HEK293 (cell line): ENCODE results near the gene SYNDIG1.

Experiments
- CTCF ChIA-PET: fragments of 350-600 bp; formaldehyde crosslinking; extraction: SDS; loops from one replicate; lab custom pipeline; 2021; ENCODE audit warnings: antibody characterized with exemption; lab: Yijun Ruan, JAX
- POLR2A ChIA-PET: fragments of 300-600 bp; formaldehyde crosslinking; extraction: SDS; loops from one replicate; lab custom pipeline; 2020; ENCODE audit warnings: antibody characterized with exemption, inconsistent platforms; lab: Yijun Ruan, JAX
- H3K27ac ChIP-seq: fragments of 200-500 bp; sonication (Bioruptor generic); 2 replicates; pipeline ENCODE4 v1.5.1; 2014; ENCODE audit warnings: low read depth, low read length, control low read depth, inconsistent platforms; ENCODE audit errors: extremely low read depth
- H3K36me3 ChIP-seq, 2 experiments: fragments of 200-500 bp in 1 of 2; sonication (Bioruptor generic) in 1 of 2; 1 replicate in 1 of 2; 2 replicates in 1 of 2; pipeline ENCODE4 v1.5.1; 2014 to 2017; ENCODE audit warnings: inconsistent platforms in 2 of 2, low read length in 2 of 2; ENCODE audit not compliant: control insufficient read depth in 2 of 2, insufficient read depth in 1 of 2
- H3K4me1 ChIP-seq: fragments of 200-500 bp; sonication (Bioruptor generic); 2 replicates; pipeline ENCODE4 v1.5.1; 2014; ENCODE audit warnings: mild to moderate bottlenecking, low read length, inconsistent platforms; ENCODE audit not compliant: control insufficient read depth, insufficient read depth
- H3K4me3 ChIP-seq: 2 replicates; pipeline ENCODE4 v1.5.1; 2011; ENCODE audit warnings: low read depth, mild to moderate bottlenecking, control low read depth, low read length, moderate library complexity
- H3K9me3 ChIP-seq: fragments of 200-500 bp; sonication (Bioruptor generic); 2 replicates; pipeline ENCODE4 v1.5.1; 2014; ENCODE audit warnings: low read depth, low read length, inconsistent platforms; ENCODE audit not compliant: control insufficient read depth, insufficient read depth
- AEBP2 ChIP-seq: fragments of 450-650 bp; formaldehyde crosslinking; IDR thresholded peaks from 2 replicates; pipeline ENCODE4 v1.5.1; 2016; ENCODE audit warnings: missing biosample characterization, missing genetic modification characterization, borderline replicate concordance
- FEZF1 ChIP-seq: fragments of 450-650 bp; formaldehyde crosslinking; IDR thresholded peaks from 2 replicates; pipeline ENCODE4 v1.5.1; 2016; ENCODE audit warnings: missing biosample characterization, missing genetic modification characterization
- GLI4 ChIP-seq: fragments of 450-650 bp; formaldehyde crosslinking; IDR thresholded peaks from 2 replicates; pipeline ENCODE4 v1.5.1; 2016; ENCODE audit warnings: missing biosample characterization, missing genetic modification characterization
- KLF1 ChIP-seq: fragments of 450-650 bp; formaldehyde crosslinking; IDR thresholded peaks from 2 replicates; pipeline ENCODE4 v1.5.1; 2016; ENCODE audit warnings: missing biosample characterization, missing genetic modification characterization
- SALL2 ChIP-seq: fragments of 450-650 bp; formaldehyde crosslinking; IDR thresholded peaks from 2 replicates; pipeline ENCODE4 v1.5.0; 2017; ENCODE audit warnings: missing biosample characterization, mild to moderate bottlenecking, missing genetic modification characterization, borderline replicate concordance
- YY2 ChIP-seq: fragments of 450-650 bp; formaldehyde crosslinking; IDR thresholded peaks from 2 replicates; pipeline ENCODE4 v1.5.1; 2016; ENCODE audit warnings: missing biosample characterization, missing genetic modification characterization
- ZBTB20 ChIP-seq: fragments of 450-650 bp; formaldehyde crosslinking; IDR thresholded peaks from 2 replicates; pipeline ENCODE4 v1.5.1; 2016; ENCODE audit warnings: missing biosample characterization, missing genetic modification characterization
- ZBTB8A ChIP-seq: fragments of 450-650 bp; formaldehyde crosslinking; IDR thresholded peaks from 2 replicates; pipeline ENCODE4 v1.5.1; 2016; ENCODE audit warnings: missing biosample characterization, missing genetic modification characterization
- ZFP37 ChIP-seq: fragments of 450-650 bp; formaldehyde crosslinking; IDR thresholded peaks from 2 replicates; pipeline ENCODE4 v1.5.1; 2016; ENCODE audit warnings: missing biosample characterization, missing genetic modification characterization
- ZNF140 ChIP-seq: fragments of 450-650 bp; formaldehyde crosslinking; IDR thresholded peaks from 2 replicates; pipeline ENCODE4 v1.5.1; 2016; ENCODE audit warnings: missing biosample characterization, missing genetic modification characterization
- ZNF157 ChIP-seq: fragments of 450-650 bp; formaldehyde crosslinking; IDR thresholded peaks from 2 replicates; pipeline ENCODE4 v1.5.1; 2016; ENCODE audit warnings: missing biosample characterization, missing genetic modification characterization
- ZNF214 ChIP-seq: fragments of 450-650 bp; formaldehyde crosslinking; IDR thresholded peaks from 2 replicates; pipeline ENCODE4 v1.5.1; 2017; ENCODE audit warnings: missing biosample characterization, mild to moderate bottlenecking, missing genetic modification characterization, borderline replicate concordance
- ZNF280C ChIP-seq: fragments of 450-650 bp; formaldehyde crosslinking; IDR thresholded peaks from 2 replicates; pipeline ENCODE4 v1.5.1; 2016; ENCODE audit warnings: missing biosample characterization, missing genetic modification characterization
- ZNF311 ChIP-seq: fragments of 450-650 bp; formaldehyde crosslinking; IDR thresholded peaks from 2 replicates; pipeline ENCODE4 v1.5.1; 2017; ENCODE audit warnings: missing biosample characterization, missing genetic modification characterization, borderline replicate concordance
- ZNF37A ChIP-seq: fragments of 450-650 bp; IDR thresholded peaks from 2 replicates; pipeline ENCODE4 v1.5.1; 2018; ENCODE audit warnings: missing biosample characterization, missing genetic modification characterization
- ZNF423 ChIP-seq: fragments of 450-650 bp; formaldehyde crosslinking; IDR thresholded peaks from 2 replicates; pipeline ENCODE4 v1.5.1; 2016; ENCODE audit warnings: missing biosample characterization, missing genetic modification characterization
- ZNF433 ChIP-seq: fragments of 450-650 bp; formaldehyde crosslinking; IDR thresholded peaks from 2 replicates; pipeline ENCODE4 v1.5.1; 2016; ENCODE audit warnings: missing biosample characterization, missing genetic modification characterization, low read depth
- ZNF521 ChIP-seq: fragments of 450-650 bp; formaldehyde crosslinking; IDR thresholded peaks from 2 replicates; pipeline ENCODE4 v1.5.1; 2017; ENCODE audit warnings: missing biosample characterization, mild to moderate bottlenecking, missing genetic modification characterization
- ZNF529 ChIP-seq: fragments of 450-650 bp; formaldehyde crosslinking; IDR thresholded peaks from 2 replicates; pipeline ENCODE4 v1.5.1; 2017; ENCODE audit warnings: missing genetic modification characterization, missing biosample characterization; ENCODE audit not compliant: insufficient replicate concordance
- ZNF629 ChIP-seq: fragments of 450-650 bp; formaldehyde crosslinking; IDR thresholded peaks from 2 replicates; pipeline ENCODE4 v1.5.1; 2017; ENCODE audit warnings: missing biosample characterization, missing genetic modification characterization
- ZNF747 ChIP-seq: fragments of 450-650 bp; formaldehyde crosslinking; IDR thresholded peaks from 2 replicates; pipeline ENCODE4 v1.5.1; 2016; ENCODE audit warnings: missing biosample characterization, missing genetic modification characterization
- ZNF777 ChIP-seq: fragments of 450-650 bp; formaldehyde crosslinking; IDR thresholded peaks from 2 replicates; pipeline ENCODE4 v1.5.1; 2017; ENCODE audit warnings: missing biosample characterization, missing genetic modification characterization, borderline replicate concordance
- ZSCAN23 ChIP-seq: fragments of 450-650 bp; formaldehyde crosslinking; IDR thresholded peaks from 2 replicates; pipeline ENCODE4 v1.5.1; 2016; ENCODE audit warnings: missing biosample characterization, missing genetic modification characterization

Gene SYNDIG1

GRCh38 chr20:24518515-24518914 is 49.1 kb downstream of the SYNDIG1 start:
- no peak for TF ChIP-seq KLF1 (tag by site-specific recombination)
- TF ChIP-seq ZNF214: no peak
- TF ChIP-seq GLI4 (tag by site-specific recombination): no peak
- no peak for TF ChIP-seq ZNF311 (tag by site-specific recombination)
- no peak for TF ChIP-seq ZNF280C (tag by site-specific recombination)
- no peak for TF ChIP-seq ZFP37 (tag by site-specific recombination)
- TF ChIP-seq ZSCAN23 (tag by site-specific recombination): no peak
- no peak for TF ChIP-seq ZNF629 (tag by site-specific recombination)
- TF ChIP-seq SALL2 (tag by site-specific recombination): no peak
- TF ChIP-seq YY2 (tag by site-specific recombination): no peak
- TF ChIP-seq ZNF140 (tag by site-specific recombination): no peak
- TF ChIP-seq ZNF521 (tag by site-specific recombination): no peak
- TF ChIP-seq ZNF37A (tag by site-specific recombination): no peak
- TF ChIP-seq ZNF777 (tag by site-specific recombination): no peak
- TF ChIP-seq AEBP2 (tag by site-specific recombination): no peak
- no peak overlapping the region for H3K27ac ChIP-seq
- H3K4me3 ChIP-seq: no peak overlapping the region
- H3K4me1 ChIP-seq: no peaks in the 10 kb centered on the region
- H3K9me3 ChIP-seq: no peaks in the 10 kb centered on the region
- POLR2A ChIA-PET: no interaction called here
- CTCF ChIA-PET: interaction anchor here (0.6 kb wide), 1 partner anchor 524 kb away, joined by 3 read pairs; no protein-coding TSS in a partner anchor
- no peaks in the 10 kb centered on the region for H3K36me3 ChIP-seq

- CTCF ChIA-PET: no interaction called here
- H3K4me3 ChIP-seq: no peak overlapping the region
- no peaks in the 10 kb centered on the region for H3K4me1 ChIP-seq
- H3K9me3 ChIP-seq: no peaks in the 10 kb centered on the region
- H3K36me3 ChIP-seq: no peaks in the 10 kb centered on the region
- POLR2A ChIA-PET: no interaction called here
- no peak overlapping the region for H3K27ac ChIP-seq
- no peak for TF ChIP-seq ZNF529 (tag by site-specific recombination)
- no peak for TF ChIP-seq GLI4 (tag by site-specific recombination)
- no peak for TF ChIP-seq ZNF433
Observed at GRCh38 chr20:24519476-24519875, 50.0 kb downstream of the SYNDIG1 start.

- TF ChIP-seq ZBTB8A (tag by site-specific recombination) (no peak), ZBTB20 (no peak), FEZF1 (no peak), ZNF747 (tag by site-specific recombination) (no peak), ZNF433 (no peak), ZNF423 (tag by site-specific recombination) (no peak), ZNF157 (tag by site-specific recombination) (no peak)
- Histone ChIP-seq H3K36me3 (no peaks in the 10 kb centered on the region), H3K4me3 (no peak overlapping the region), H3K4me1 (no peaks in the 10 kb centered on the region), H3K27ac (no peak overlapping the region), H3K9me3 (no peaks in the 10 kb centered on the region)
- CTCF ChIA-PET: no interaction called here
- POLR2A ChIA-PET: interaction anchor here (0.7 kb wide), 1 partner anchor 26 kb away, joined by 5 read pairs; no protein-coding TSS in a partner anchor
Observed at GRCh38 chr20:24521032-24521431, 51.6 kb downstream of the SYNDIG1 start.
